Adrenal gland (tissue), 5 donors: Measurements from ENCODE around the gene PHACTR2.
"Not testable (repeated sequence)": the region's sequence is repeated elsewhere in the genome, so short reads cannot be mapped to it uniquely, and the experiment has no call there.

Experiments
- POLR2A ChIP-seq, 2 donors: fragments of 450-650 bp; IDR thresholded peaks; one replicate each; pipeline ENCODE4 v1.6.1; 2017; ENCODE audit warnings: antibody characterized with exemption in 2 of 2, mild to moderate bottlenecking in 2 of 2, moderate library complexity in 1 of 2
- TF ChIP-seq, protein P1 (sequence below), 6 experiments: fragments of 450-650 bp in 4 of 6; fragments of 200-600 bp in 2 of 6; sonication (generic) in 1 of 6; IDR thresholded peaks; 1 replicate in 5 of 6; 2 replicates in 1 of 6; pipeline versions ENCODE4 v1.5.1 to v1.8.0; 2016 to 2021; ENCODE audit warnings: antibody characterized with exemption in 6 of 6, mild to moderate bottlenecking in 2 of 6, moderate library complexity in 1 of 6
- donor health status: DM: no; HTN: no; CAD: no.

DNA sequence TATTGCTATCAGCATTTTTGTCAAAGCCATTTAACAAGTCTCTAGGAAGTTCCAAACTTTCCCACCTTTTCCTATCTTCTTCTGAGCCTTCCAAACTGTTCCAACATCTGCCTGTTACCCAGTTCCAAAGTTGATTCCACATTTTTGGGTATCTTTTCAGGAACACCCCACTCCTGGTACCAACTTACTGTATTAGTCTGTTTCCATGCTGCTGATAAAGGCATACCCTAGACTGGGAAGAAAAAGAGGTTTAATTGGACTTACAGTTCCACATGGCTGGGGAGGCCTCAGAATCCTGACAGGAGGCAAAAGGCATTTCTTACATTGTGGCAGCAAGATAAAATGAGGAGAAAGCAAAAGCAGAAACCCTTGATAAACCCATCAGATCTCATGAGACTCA, 108.6 kb downstream of the PHACTR2 start:
- TF ChIP-seq, protein P1, sequence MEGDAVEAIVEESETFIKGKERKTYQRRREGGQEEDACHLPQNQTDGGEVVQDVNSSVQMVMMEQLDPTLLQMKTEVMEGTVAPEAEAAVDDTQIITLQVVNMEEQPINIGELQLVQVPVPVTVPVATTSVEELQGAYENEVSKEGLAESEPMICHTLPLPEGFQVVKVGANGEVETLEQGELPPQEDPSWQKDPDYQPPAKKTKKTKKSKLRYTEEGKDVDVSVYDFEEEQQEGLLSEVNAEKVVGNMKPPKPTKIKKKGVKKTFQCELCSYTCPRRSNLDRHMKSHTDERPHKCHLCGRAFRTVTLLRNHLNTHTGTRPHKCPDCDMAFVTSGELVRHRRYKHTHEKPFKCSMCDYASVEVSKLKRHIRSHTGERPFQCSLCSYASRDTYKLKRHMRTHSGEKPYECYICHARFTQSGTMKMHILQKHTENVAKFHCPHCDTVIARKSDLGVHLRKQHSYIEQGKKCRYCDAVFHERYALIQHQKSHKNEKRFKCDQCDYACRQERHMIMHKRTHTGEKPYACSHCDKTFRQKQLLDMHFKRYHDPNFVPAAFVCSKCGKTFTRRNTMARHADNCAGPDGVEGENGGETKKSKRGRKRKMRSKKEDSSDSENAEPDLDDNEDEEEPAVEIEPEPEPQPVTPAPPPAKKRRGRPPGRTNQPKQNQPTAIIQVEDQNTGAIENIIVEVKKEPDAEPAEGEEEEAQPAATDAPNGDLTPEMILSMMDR (IDR thresholded peaks at IDR 0.05), result not testable (repeated sequence)
- TF ChIP-seq POLR2A (IDR thresholded peaks at IDR 0.05), result not testable (repeated sequence)
